ENCODE results near the gene VPS36. TPM values are rescaled to one million over a fixed set of nuclear protein-coding genes. Genes with fewer than 3 reads are reported as not detected.
A peak's percentile ranks its signal among the peaks of the same experiment; 100 is the strongest.
"Not testable (repeated sequence)": the region's sequence is repeated elsewhere in the genome, so short reads cannot be mapped to it uniquely, and the experiment has no call there.

The VPS36 gene
- total and polyA plus RNA-seq, 9 of the 15 experiments (the other 6 are each of a cell fraction or from before 2014, with no cell fraction given): 8.4 to 30.6 (median 23.7) TPM

- intact Hi-C loops (cut with micrococcal nuclease); H3K4me3 ChIP-seq; H3K27ac ChIP-seq (ENCODE audit: extremely low read depth, low read depth, low read length); H3K4me2 ChIP-seq (ENCODE audit: insufficient read depth, low read length); H3K36me3 ChIP-seq (ENCODE audit: control insufficient read depth, insufficient read depth, low read length); H3K9ac ChIP-seq (ENCODE audit: insufficient read depth in 1 of 2, low read depth in 2 of 2, low read length in 2 of 2); BruUV-seq (replicated peaks); H3K79me2 ChIP-seq (ENCODE audit: control insufficient read depth, insufficient read depth, low read length); H3K9me3 ChIP-seq (replicated peaks; ENCODE audit: control insufficient read depth, insufficient read depth, low read depth, low read length); H4K20me1 ChIP-seq (replicated peaks; ENCODE audit: control insufficient read depth, insufficient read depth, low read length); POLR2A ChIA-PET; in situ Hi-C loops (cut with MboI); DNase-seq (ENCODE audit: extremely low read depth in 1 of 4, low spot score in 3 of 4); FAIRE-seq; CTCF ChIA-PET (ENCODE audit: low intra/inter-chr PET ratio); H3K9me1 ChIP-seq (ENCODE audit: control insufficient read depth, insufficient read depth, low read length); H2AFZ ChIP-seq (ENCODE audit: low read depth, low read length); H3K27me3 ChIP-seq (ENCODE audit: control insufficient read depth in 2 of 2, insufficient read depth in 2 of 2, low read length in 2 of 2); H3K4me1 ChIP-seq (replicated peaks in 1 of 2; ENCODE audit: control insufficient read depth in 2 of 2, insufficient read depth in 2 of 2, low read length in 2 of 2): not testable (repeated sequence)
- 0 out of 3 replicates have a peak, but pooled peaks have one; percentile 35 for ATAC-seq
- TF ChIP-seq FOSL1 (tag; conservative IDR thresholded peaks at IDR 0.05): peak; percentile 43
- 27% methylated on average over 3 of the region's 5 CpGs for WGBS (ENCODE audit: insufficient coverage, low coverage, missing lambda C conversion rate)
Measured at GRCh38 chr13:52494241-52494640, 43.8 kb upstream of the VPS36 start.

- CTCF ChIA-PET (ENCODE audit: low intra/inter-chr PET ratio); FAIRE-seq; H3K36me3 ChIP-seq (ENCODE audit: control insufficient read depth, insufficient read depth, low read length); intact Hi-C loops (cut with micrococcal nuclease); H2AFZ ChIP-seq (ENCODE audit: low read depth, low read length); H3K27me3 ChIP-seq (ENCODE audit: control insufficient read depth in 2 of 2, insufficient read depth in 2 of 2, low read length in 2 of 2); H3K4me1 ChIP-seq (replicated peaks in 1 of 2; ENCODE audit: control insufficient read depth in 2 of 2, insufficient read depth in 2 of 2, low read length in 2 of 2); H3K4me2 ChIP-seq (ENCODE audit: insufficient read depth, low read length); H3K4me3 ChIP-seq; H3K9ac ChIP-seq (ENCODE audit: insufficient read depth in 1 of 2, low read depth in 2 of 2, low read length in 2 of 2); H3K9me3 ChIP-seq (replicated peaks; ENCODE audit: control insufficient read depth, insufficient read depth, low read depth, low read length); H4K20me1 ChIP-seq (replicated peaks; ENCODE audit: control insufficient read depth, insufficient read depth, low read length); ATAC-seq; H3K27ac ChIP-seq (ENCODE audit: extremely low read depth, low read depth, low read length); POLR2A ChIA-PET; in situ Hi-C loops (cut with MboI); H3K9me1 ChIP-seq (ENCODE audit: control insufficient read depth, insufficient read depth, low read length); DNase-seq (ENCODE audit: extremely low read depth in 1 of 4, low spot score in 3 of 4); H3K79me2 ChIP-seq (ENCODE audit: control insufficient read depth, insufficient read depth, low read length); BruUV-seq (replicated peaks): not testable (repeated sequence)
- no CpG with 5 or more reads among the region's 5 CpGs for WGBS (ENCODE audit: insufficient coverage, low coverage, missing lambda C conversion rate)
Measured at GRCh38 chr13:52491015-52491414, 40.6 kb upstream of the VPS36 start.

- intact Hi-C loops (cut with micrococcal nuclease); H3K27me3 ChIP-seq (ENCODE audit: control insufficient read depth in 2 of 2, insufficient read depth in 2 of 2, low read length in 2 of 2); H3K79me2 ChIP-seq (ENCODE audit: control insufficient read depth, insufficient read depth, low read length); BruUV-seq (replicated peaks); H3K9me1 ChIP-seq (ENCODE audit: control insufficient read depth, insufficient read depth, low read length); H4K20me1 ChIP-seq (replicated peaks; ENCODE audit: control insufficient read depth, insufficient read depth, low read length); H3K9me3 ChIP-seq (replicated peaks; ENCODE audit: control insufficient read depth, insufficient read depth, low read depth, low read length); H3K9ac ChIP-seq (ENCODE audit: insufficient read depth in 1 of 2, low read depth in 2 of 2, low read length in 2 of 2); in situ Hi-C loops (cut with MboI); H3K27ac ChIP-seq (ENCODE audit: extremely low read depth, low read depth, low read length); H3K4me1 ChIP-seq (replicated peaks in 1 of 2; ENCODE audit: control insufficient read depth in 2 of 2, insufficient read depth in 2 of 2, low read length in 2 of 2); POLR2A ChIA-PET; CTCF ChIA-PET (ENCODE audit: low intra/inter-chr PET ratio); H2AFZ ChIP-seq (ENCODE audit: low read depth, low read length); FAIRE-seq; H3K4me3 ChIP-seq; H3K36me3 ChIP-seq (ENCODE audit: control insufficient read depth, insufficient read depth, low read length); H3K4me2 ChIP-seq (ENCODE audit: insufficient read depth, low read length); DNase-seq (ENCODE audit: extremely low read depth in 1 of 4, low spot score in 3 of 4): not testable (repeated sequence)
- no CpG with 5 or more reads among the region's 22 CpGs for WGBS (ENCODE audit: insufficient coverage, low coverage, missing lambda C conversion rate)
- ATAC-seq: peak; percentile 88
Measured at GRCh38 chr13:52488763-52489162, 38.3 kb upstream of the VPS36 start.

- peak; percentile 32 for FAIRE-seq
- H3K9me3 ChIP-seq (replicated peaks; ENCODE audit: control insufficient read depth, insufficient read depth, low read depth, low read length); H3K4me3 ChIP-seq: not testable (repeated sequence)
Measured at GRCh38 chr13:52487078-52487477, 36.6 kb upstream of the VPS36 start.

More at GRCh38 chr13:52487078-52487477, 36.6 kb upstream of the VPS36 start:
- no CpG with 5 or more reads among the region's 2 CpGs for WGBS (ENCODE audit: insufficient coverage, low coverage, missing lambda C conversion rate)
- ATAC-seq; DNase-seq (ENCODE audit: extremely low read depth in 1 of 4, low spot score in 3 of 4); intact Hi-C loops (cut with micrococcal nuclease); H3K4me2 ChIP-seq (ENCODE audit: insufficient read depth, low read length); H3K4me1 ChIP-seq (replicated peaks in 1 of 2; ENCODE audit: control insufficient read depth in 2 of 2, insufficient read depth in 2 of 2, low read length in 2 of 2); H2AFZ ChIP-seq (ENCODE audit: low read depth, low read length); BruUV-seq (replicated peaks); H3K9ac ChIP-seq (ENCODE audit: insufficient read depth in 1 of 2, low read depth in 2 of 2, low read length in 2 of 2); H3K27me3 ChIP-seq (ENCODE audit: control insufficient read depth in 2 of 2, insufficient read depth in 2 of 2, low read length in 2 of 2); H3K9me1 ChIP-seq (ENCODE audit: control insufficient read depth, insufficient read depth, low read length); H3K36me3 ChIP-seq (ENCODE audit: control insufficient read depth, insufficient read depth, low read length); CTCF ChIA-PET (ENCODE audit: low intra/inter-chr PET ratio); H3K27ac ChIP-seq (ENCODE audit: extremely low read depth, low read depth, low read length); H3K79me2 ChIP-seq (ENCODE audit: control insufficient read depth, insufficient read depth, low read length); H4K20me1 ChIP-seq (replicated peaks; ENCODE audit: control insufficient read depth, insufficient read depth, low read length); POLR2A ChIA-PET; in situ Hi-C loops (cut with MboI): not testable (repeated sequence)
